H9 (cell line): Measurements from ENCODE around the gene SLC35F3. TPM values are rescaled to one million over a fixed set of nuclear protein-coding genes. Genes with fewer than 3 reads are reported as not detected.

Experiments
- DNase-seq: peaks from one replicate; pipeline ENCODE4 v3.0.0-alpha.2; 2017
- H2AFZ ChIP-seq: one replicate; pipeline ENCODE4 v1.6.1; 2013; ENCODE audit warnings: mild to moderate bottlenecking, low read length, control low read depth, moderate library complexity
- H2AK5ac ChIP-seq: 2 replicates; pipeline ENCODE4 v1.6.1; 2013; ENCODE audit warnings: low read length, control low read depth, mixed read lengths; ENCODE audit not compliant: insufficient read length
- H2BK120ac ChIP-seq: one replicate; pipeline ENCODE4 v1.6.1; 2013; ENCODE audit warnings: low read depth, mild to moderate bottlenecking, low read length, control low read depth, inconsistent platforms; ENCODE audit not compliant: poor library complexity, severe bottlenecking
- H2BK12ac ChIP-seq: 2 replicates; pipeline ENCODE4 v1.6.1; 2013; ENCODE audit warnings: low read length, control low read depth, mixed read lengths, low read depth; ENCODE audit not compliant: insufficient read length
- H2BK15ac ChIP-seq: 2 replicates; pipeline ENCODE4 v1.6.1; 2013; ENCODE audit warnings: low read depth, low read length, control low read depth
- H2BK20ac ChIP-seq: one replicate; pipeline ENCODE4 v1.6.1; 2013; ENCODE audit warnings: low read depth, mild to moderate bottlenecking, low read length, control low read depth, inconsistent platforms; ENCODE audit not compliant: poor library complexity, severe bottlenecking
- H2BK5ac ChIP-seq: 2 replicates; pipeline ENCODE4 v1.6.1; 2013; ENCODE audit warnings: low read length, control low read depth, mixed read lengths; ENCODE audit not compliant: insufficient read length
- H3K14ac ChIP-seq: 2 replicates; pipeline ENCODE4 v1.6.1; 2013; ENCODE audit warnings: low read length, control low read depth; ENCODE audit not compliant: insufficient read depth
- H3K18ac ChIP-seq: 2 replicates; pipeline ENCODE4 v1.6.1; 2013; ENCODE audit warnings: low read depth, mild to moderate bottlenecking, mixed read lengths, low read length, control low read depth; ENCODE audit not compliant: insufficient read length
- H3K23ac ChIP-seq: 2 replicates; pipeline ENCODE4 v1.6.1; 2013; ENCODE audit warnings: low read length, control low read depth, mixed read lengths, low read depth; ENCODE audit not compliant: insufficient read length
- H3K23me2 ChIP-seq: 2 replicates; pipeline ENCODE4 v1.6.1; 2013; ENCODE audit warnings: low read depth, mild to moderate bottlenecking, mixed read lengths, low read length, control low read depth; ENCODE audit not compliant: insufficient read length, poor library complexity, severe bottlenecking
- H3K27ac ChIP-seq: 2 replicates; pipeline ENCODE4 v1.5.1; 2013; ENCODE audit warnings: low read length, control low read depth, mixed read lengths, low read depth; ENCODE audit not compliant: insufficient read length
- H3K27me3 ChIP-seq: 2 replicates; pipeline ENCODE4 v1.6.1; 2013; ENCODE audit warnings: low read length, control low read depth, inconsistent platforms; ENCODE audit not compliant: insufficient read depth
- H3K4ac ChIP-seq: 2 replicates; pipeline ENCODE4 v1.6.1; 2013; ENCODE audit warnings: low read depth, mild to moderate bottlenecking, control low read depth, inconsistent platforms, low read length, moderate library complexity
- H3K4me1 ChIP-seq: 2 replicates; pipeline ENCODE4 v1.6.1; 2013; ENCODE audit warnings: low read length, control low read depth, inconsistent platforms; ENCODE audit not compliant: insufficient read depth
- H3K4me2 ChIP-seq: 2 replicates; pipeline ENCODE4 v1.6.1; 2013; ENCODE audit warnings: low read length, control low read depth, mixed read lengths; ENCODE audit not compliant: insufficient read length, insufficient read depth
- H3K56ac ChIP-seq: 2 replicates; pipeline ENCODE4 v1.6.1; 2013; ENCODE audit warnings: low read depth, mild to moderate bottlenecking, mixed read lengths, low read length, control low read depth; ENCODE audit not compliant: insufficient read length
- H3K79me1 ChIP-seq: 2 replicates; pipeline ENCODE4 v1.6.1; 2013; ENCODE audit warnings: low read depth, mild to moderate bottlenecking, moderate library complexity, low read length, control low read depth, inconsistent platforms; ENCODE audit not compliant: insufficient read depth, poor library complexity, severe bottlenecking
- H3K79me2 ChIP-seq: 2 replicates; pipeline ENCODE4 v1.6.1; 2013; ENCODE audit warnings: low read length, control low read depth, inconsistent platforms; ENCODE audit not compliant: insufficient read depth
- H3K9ac ChIP-seq: 2 replicates; pipeline ENCODE4 v1.6.1; 2013; ENCODE audit warnings: low read length, control low read depth, mixed read lengths; ENCODE audit not compliant: insufficient read length; ENCODE audit errors: extremely low read depth
- H3K9me3 ChIP-seq: one replicate; pipeline ENCODE4 v1.6.1; 2013; ENCODE audit warnings: low read depth, low read length, inconsistent platforms; ENCODE audit not compliant: control insufficient read depth
- H3T11ph ChIP-seq: one replicate; pipeline ENCODE4 v1.6.1; 2013; ENCODE audit warnings: mild to moderate bottlenecking, low read length, control low read depth, inconsistent platforms
- H4K20me1 ChIP-seq: one replicate; pipeline ENCODE4 v1.6.1; 2013; ENCODE audit not compliant: control insufficient read depth, insufficient read length, insufficient read depth
- H4K5ac ChIP-seq: 2 replicates; pipeline ENCODE4 v1.6.1; 2013; ENCODE audit warnings: low read depth, mild to moderate bottlenecking, mixed read lengths, low read length, control low read depth; ENCODE audit not compliant: insufficient read length
- H4K8ac ChIP-seq: replicated peaks from 2 replicates; pipeline ENCODE4 v1.6.1; 2013; ENCODE audit warnings: low read length, control low read depth, mixed read lengths, low read depth; ENCODE audit not compliant: insufficient read length
- H4K91ac ChIP-seq: 2 replicates; pipeline ENCODE4 v1.6.1; 2013; ENCODE audit warnings: low read depth, mild to moderate bottlenecking, moderate library complexity, mixed read lengths, low read length, control low read depth; ENCODE audit not compliant: insufficient read length
- H3K27ac Mint-ChIP-seq, 3 experiments: 2 replicates in 2 of 3; 3 replicates in 1 of 3; pipeline ENCODE4 v1.8.0; 2020 to 2021; ENCODE audit warnings: mixed read lengths in 3 of 3, mild to moderate bottlenecking in 1 of 3, moderate library complexity in 1 of 3
- H3K27me3 Mint-ChIP-seq: 2 replicates; pipeline ENCODE4 v1.8.0; 2021; ENCODE audit warnings: low read depth, mild to moderate bottlenecking, moderate library complexity, mixed read lengths
- H3K36me3 Mint-ChIP-seq, 3 experiments: 2 replicates in 2 of 3; 3 replicates in 1 of 3; pipeline ENCODE4 v1.8.0; 2020 to 2021; ENCODE audit warnings: low read depth in 3 of 3, mixed read lengths in 3 of 3; ENCODE audit not compliant: insufficient read depth in 1 of 3
- H3K4me1 Mint-ChIP-seq, 2 experiments: 2 replicates each; pipeline ENCODE4 v1.8.0; 2020; ENCODE audit warnings: mixed read lengths in 2 of 2
- H3K4me3 Mint-ChIP-seq, 2 experiments: 2 replicates in 1 of 2; 3 replicates in 1 of 2; pipeline ENCODE4 v1.8.0; 2020 to 2021; ENCODE audit warnings: mild to moderate bottlenecking in 2 of 2, mixed read lengths in 2 of 2, moderate library complexity in 1 of 2
- H3K9me3 Mint-ChIP-seq, 2 experiments: 2 replicates in 1 of 2; 3 replicates in 1 of 2; pipeline ENCODE4 v1.8.0; 2020; ENCODE audit warnings: mild to moderate bottlenecking in 2 of 2, mixed read lengths in 2 of 2, moderate library complexity in 1 of 2
- WGBS: extraction: QIAGEN DNeasy Blood & Tissue Kit; methylation state at CpG from one replicate; pipeline ENCODE4 v1.1.7; 2013; ENCODE audit warnings: missing lambda C conversion rate, low lambda C conversion rate, mixed read lengths; ENCODE audit not compliant: insufficient read length; ENCODE audit errors: extremely low coverage; 5-methylcytosine and 5-hydroxymethylcytosine counted together
- total RNA-seq: library from RNA; stranded (reverse); gene quantifications from 2 replicates; pipeline ENCODE4 v1.2.1, GENCODE V29; 2021
- TF ChIP-seq, protein P1 (sequence below): fragments of 200-600 bp; sonication (generic); conservative IDR thresholded peaks from 3 replicates; pipeline ENCODE4 v1.8.0; 2021; ENCODE audit warnings: antibody characterized with exemption, mild to moderate bottlenecking

Gene SLC35F3
- total RNA-seq, 1 experiment from 2014 or later: 0.81 TPM

- Histone ChIP-seq H2BK5ac (no peak overlapping the region), H3K27ac (no peak overlapping the region), H2AK5ac (no peak overlapping the region), H3K9me3 (no peaks in the 10 kb centered on the region), H3K79me1 (no peaks in the 10 kb centered on the region), H4K5ac (no peak overlapping the region), H3K23me2 (no peaks in the 10 kb centered on the region), H3K4me1 (peaks cover 3% of the 10 kb centered on the region; the same call in 1 of the 2 replicates), H2BK12ac (no peak overlapping the region), H3K18ac (no peak overlapping the region), H2BK120ac (no peak overlapping the region), H2BK20ac (no peak overlapping the region), H3K4me2 (no peak overlapping the region), H2BK15ac (no peak overlapping the region), H3T11ph (no peak overlapping the region), H3K79me2 (no peaks in the 10 kb centered on the region), H3K9ac (no peak overlapping the region), H3K23ac (no peak overlapping the region), H4K91ac (no peak overlapping the region), H3K56ac (no peak overlapping the region), H3K4ac (no peak overlapping the region), H4K20me1 (no peaks in the 10 kb centered on the region), H4K8ac (no peak overlapping the region), H3K27me3 (no peaks in the 10 kb centered on the region), H2AFZ (no peak overlapping the region), H3K14ac (no peak overlapping the region)
- TF ChIP-seq, protein P1, sequence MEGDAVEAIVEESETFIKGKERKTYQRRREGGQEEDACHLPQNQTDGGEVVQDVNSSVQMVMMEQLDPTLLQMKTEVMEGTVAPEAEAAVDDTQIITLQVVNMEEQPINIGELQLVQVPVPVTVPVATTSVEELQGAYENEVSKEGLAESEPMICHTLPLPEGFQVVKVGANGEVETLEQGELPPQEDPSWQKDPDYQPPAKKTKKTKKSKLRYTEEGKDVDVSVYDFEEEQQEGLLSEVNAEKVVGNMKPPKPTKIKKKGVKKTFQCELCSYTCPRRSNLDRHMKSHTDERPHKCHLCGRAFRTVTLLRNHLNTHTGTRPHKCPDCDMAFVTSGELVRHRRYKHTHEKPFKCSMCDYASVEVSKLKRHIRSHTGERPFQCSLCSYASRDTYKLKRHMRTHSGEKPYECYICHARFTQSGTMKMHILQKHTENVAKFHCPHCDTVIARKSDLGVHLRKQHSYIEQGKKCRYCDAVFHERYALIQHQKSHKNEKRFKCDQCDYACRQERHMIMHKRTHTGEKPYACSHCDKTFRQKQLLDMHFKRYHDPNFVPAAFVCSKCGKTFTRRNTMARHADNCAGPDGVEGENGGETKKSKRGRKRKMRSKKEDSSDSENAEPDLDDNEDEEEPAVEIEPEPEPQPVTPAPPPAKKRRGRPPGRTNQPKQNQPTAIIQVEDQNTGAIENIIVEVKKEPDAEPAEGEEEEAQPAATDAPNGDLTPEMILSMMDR: no peak
- DNase-seq: no peak
- no CpG with 5 or more reads among the region's 5 CpGs for WGBS
- peaks cover 6% of the 10 kb centered on the region in 2 experiments; a peak in 2 of 5 replicates for H3K9me3 Mint-ChIP-seq
- H3K36me3 Mint-ChIP-seq: peaks cover 0 to 8% (median 0%) of the 10 kb centered on the region in 3 experiments; a peak in 3 of 7 replicates
- no peak overlapping the region for H3K27ac Mint-ChIP-seq
- peaks cover 4% of the 10 kb centered on the region for H3K27me3 Mint-ChIP-seq
- peaks cover 15% of the 10 kb centered on the region in 2 experiments for H3K4me1 Mint-ChIP-seq
- no peak overlapping the region for H3K4me3 Mint-ChIP-seq
These were observed 357.1 kb downstream of the SLC35F3 start for GRCh38 chr1:234261545-234261944.
